ENCODE data around the gene SLC8B1.

GRCh38 chr12:113320401-113320800, 14.5 kb downstream of the SLC8B1 start:
- TF ChIP-seq CTCF (conservative IDR thresholded peaks at IDR 0.05) (no peak), EZH2 (IDR thresholded peaks at IDR 0.05; ENCODE audit: low read depth) (no peak)
